ENCODE data around the gene CCR3. TPM values are rescaled to one million over a fixed set of nuclear protein-coding genes. Genes with fewer than 3 reads are reported as not detected.

The CCR3 gene
- total RNA-seq, 1 experiment from 2014 or later: not detected

- no peak overlapping the region for H3K27ac ChIP-seq (ENCODE audit: low read length)
- no peaks in the 10 kb centered on the region for H3K36me3 ChIP-seq (ENCODE audit: control insufficient read depth, insufficient read depth, low read length)
- in situ Hi-C loops (cut with HindIII; ENCODE audit: low pct_unique_long_range_greater_than_20kb, low sequenced_read_pairs): no loop called here
- ChIA-PET CTCF (no interaction called here), POLR2A (no interaction called here)
- no peaks in the 10 kb centered on the region for H3K9me3 ChIP-seq (ENCODE audit: control insufficient read depth, insufficient read depth, low read depth, low read length)
- no peak for DNase-seq (ENCODE audit: low read depth, low spot score)
- no TSS peak for BruUV-seq (replicated peaks)
- TF ChIP-seq POLR2AphosphoS5 (IDR thresholded peaks at IDR 0.05; ENCODE audit: low read depth, low read length) (no peak), REST (IDR thresholded peaks at IDR 0.05; ENCODE audit: insufficient read depth in 1 of 2, low read depth in 2 of 2, low read length in 1 of 2) (no peak), TCF7L2 (IDR thresholded peaks at IDR 0.05; ENCODE audit: low read depth, low read length) (no peak), CTCF (IDR thresholded peaks at IDR 0.05) (no peak), SIN3A (IDR thresholded peaks at IDR 0.05; ENCODE audit: borderline replicate concordance, insufficient read depth, low read depth, low read length) (no peak)
- no peak for ATAC-seq
- H3K27me3 ChIP-seq (ENCODE audit: control insufficient read depth, insufficient read depth, low read length): no peaks in the 10 kb centered on the region
- H3K4me1 ChIP-seq (ENCODE audit: control insufficient read depth, insufficient read depth, low read length): no peaks in the 10 kb centered on the region
- intact Hi-C loops (cut with micrococcal nuclease; ENCODE audit: unreplicated experiment): no loop called here
- no peak overlapping the region for H3K4me3 ChIP-seq (ENCODE audit: low read depth in 2 of 2, low read length in 2 of 2)
Observed at GRCh38 chr3:46193436-46193835, 48.8 kb upstream of the CCR3 start.

- CTCF ChIA-PET: no interaction called here
- Histone ChIP-seq H3K27ac (ENCODE audit: low read length) (no peak overlapping the region), H3K4me1 (ENCODE audit: control insufficient read depth, insufficient read depth, low read length) (no peaks in the 10 kb centered on the region), H3K36me3 (ENCODE audit: control insufficient read depth, insufficient read depth, low read length) (no peaks in the 10 kb centered on the region), H3K9me3 (ENCODE audit: control insufficient read depth, insufficient read depth, low read depth, low read length) (no peaks in the 10 kb centered on the region), H3K27me3 (ENCODE audit: control insufficient read depth, insufficient read depth, low read length) (no peaks in the 10 kb centered on the region), H3K4me3 (ENCODE audit: low read depth in 2 of 2, low read length in 2 of 2) (no peak overlapping the region)
- in situ Hi-C loops (cut with HindIII; ENCODE audit: low pct_unique_long_range_greater_than_20kb, low sequenced_read_pairs) (no loop called here), intact Hi-C loops (cut with micrococcal nuclease; ENCODE audit: unreplicated experiment) (no loop called here)
- no peak for DNase-seq (ENCODE audit: low read depth, low spot score)
- BruUV-seq (replicated peaks): no TSS peak
- ATAC-seq: no peak
- TF ChIP-seq TCF7L2 (IDR thresholded peaks at IDR 0.05; ENCODE audit: low read depth, low read length) (no peak), POLR2AphosphoS5 (IDR thresholded peaks at IDR 0.05; ENCODE audit: low read depth, low read length) (no peak), SIN3A (IDR thresholded peaks at IDR 0.05; ENCODE audit: borderline replicate concordance, insufficient read depth, low read depth, low read length) (no peak), CTCF (IDR thresholded peaks at IDR 0.05) (no peak), REST (IDR thresholded peaks at IDR 0.05; ENCODE audit: insufficient read depth in 1 of 2, low read depth in 2 of 2, low read length in 1 of 2) (no peak)
- POLR2A ChIA-PET: no interaction called here
Observed at GRCh38 chr3:46194868-46195553, 47.2 kb upstream of the CCR3 start.

Measured in Panc1 (cell line).